ENCODE data around the gene PBRM1. TPM values are rescaled to one million over a fixed set of nuclear protein-coding genes. Genes with fewer than 3 reads are reported as not detected.

PBRM1 gene
- total and polyA plus RNA-seq, 2 experiments from 2014 or later: 57.5 to 72.5 TPM

- no peak for TF ChIP-seq NANOG (IDR thresholded peaks at IDR 0.05; ENCODE audit: borderline replicate concordance)
These were observed 19.1 kb upstream of the PBRM1 start (continued) for GRCh38 chr3:52704611-52705437.

GRCh38 chr3:52703341-52703740 lies 17.6 kb upstream of the PBRM1 start:
- Mint-ChIP-seq H3K36me3 (ENCODE audit: low read depth) (peaks cover 8% of the 10 kb centered on the region), H3K9me3 (no peaks in the 10 kb centered on the region), H3K27me3 (ENCODE audit: insufficient read depth, low read depth, poor library complexity) (peaks cover 16% of the 10 kb centered on the region), H3K4me3 (no peak overlapping the region), H3K27ac (no peak overlapping the region), H3K4me1 (peaks cover 13% of the 10 kb centered on the region)
- peaks cover 14% of the 10 kb centered on the region for H3K36me3 ChIP-seq (ENCODE audit: insufficient read depth)
- H3K4me2 ChIP-seq: no peak overlapping the region
- H4K20me1 ChIP-seq (replicated peaks; ENCODE audit: insufficient read depth): peaks cover 19% of the 10 kb centered on the region
- peaks cover 3% of the 10 kb centered on the region; the same call in 1 of the 2 replicates for H3F3A ChIP-seq (replicated peaks; ENCODE audit: low read depth)
- H2AFZ ChIP-seq: no peak overlapping the region
- ATAC-seq (no peak), DNase-seq (ENCODE audit: low spot score) (no peak)
- no peaks in the 10 kb centered on the region for H3K27me3 ChIP-seq (ENCODE audit: insufficient read depth)
- H3K9me2 ChIP-seq (ENCODE audit: insufficient read depth): no peaks in the 10 kb centered on the region
- H3K4me3 ChIP-seq: no peak overlapping the region
- peaks cover 50% of the 10 kb centered on the region for H3K79me2 ChIP-seq (replicated peaks; ENCODE audit: insufficient read depth)
- no peak overlapping the region for H3K27ac ChIP-seq (ENCODE audit: low read depth)
- TF ChIP-seq EZH2phosphoT487 (IDR thresholded peaks at IDR 0.05; ENCODE audit: unreplicated experiment) (no peak), REST (IDR thresholded peaks at IDR 0.05; ENCODE audit: unreplicated experiment) (no peak), ZNF462 (CRISPR knock-in tag; IDR thresholded peaks at IDR 0.05) (no peak), STAT1 (IDR thresholded peaks at IDR 0.05; ENCODE audit: unreplicated experiment) (no peak), CTCF (conservative IDR thresholded peaks at IDR 0.05; ENCODE audit: low read depth in 2 of 2) (no peak)
- peaks cover 10% of the 10 kb centered on the region for H3K4me1 ChIP-seq (ENCODE audit: insufficient read depth)

Measured in GM23338 (cell line).